GM03348 (cell line): Measurements from ENCODE around the gene ITPR1.
"Not testable (repeated sequence)": the region's sequence is repeated elsewhere in the genome, so short reads cannot be mapped to it uniquely, and the experiment has no call there.

ENCODE experiments used
- DNase-seq: peaks from one replicate; pipeline ENCODE4 v3.0.0; 2012; ENCODE audit warnings: low spot score

ITPR1 gene

DNA sequence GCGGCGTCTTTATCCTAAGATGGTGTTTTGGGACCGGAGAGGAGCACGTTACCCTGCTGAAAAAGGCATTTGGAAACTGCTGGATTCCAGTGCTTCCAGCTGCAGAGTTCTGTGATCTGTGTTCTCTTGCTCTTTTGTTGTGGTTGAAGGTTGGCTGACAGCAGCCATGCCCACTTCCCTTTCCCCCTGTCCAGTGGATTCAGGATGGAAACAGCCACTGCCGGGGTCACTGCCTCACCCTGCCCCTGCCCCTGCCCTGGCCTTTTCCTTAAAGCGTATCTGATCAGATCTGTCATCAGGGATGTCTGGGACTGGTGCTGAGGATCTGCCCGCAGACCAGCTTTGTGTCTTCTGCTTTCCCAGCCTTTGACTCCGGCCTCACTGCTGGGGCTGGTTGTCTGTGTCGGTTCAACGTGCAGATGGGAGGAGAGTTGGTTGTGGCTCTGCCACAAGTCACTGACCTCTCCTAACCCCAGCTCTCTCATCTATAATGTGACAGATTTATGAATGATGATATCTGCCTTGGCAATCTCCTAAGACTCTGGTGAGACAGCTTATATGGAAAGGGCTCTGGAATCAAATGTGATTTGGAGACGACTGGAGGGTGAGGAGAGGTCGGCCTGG, 266.7 kb downstream of the ITPR1 start:
- no peak for DNase-seq

GRCh38 chr3:4761759-4762158, 268.6 kb downstream of the ITPR1 start:
- no peak for DNase-seq

- not testable (repeated sequence) for DNase-seq
Observed at GRCh38 chr3:4762481-4763230, 269.5 kb downstream of the ITPR1 start.

DNA sequence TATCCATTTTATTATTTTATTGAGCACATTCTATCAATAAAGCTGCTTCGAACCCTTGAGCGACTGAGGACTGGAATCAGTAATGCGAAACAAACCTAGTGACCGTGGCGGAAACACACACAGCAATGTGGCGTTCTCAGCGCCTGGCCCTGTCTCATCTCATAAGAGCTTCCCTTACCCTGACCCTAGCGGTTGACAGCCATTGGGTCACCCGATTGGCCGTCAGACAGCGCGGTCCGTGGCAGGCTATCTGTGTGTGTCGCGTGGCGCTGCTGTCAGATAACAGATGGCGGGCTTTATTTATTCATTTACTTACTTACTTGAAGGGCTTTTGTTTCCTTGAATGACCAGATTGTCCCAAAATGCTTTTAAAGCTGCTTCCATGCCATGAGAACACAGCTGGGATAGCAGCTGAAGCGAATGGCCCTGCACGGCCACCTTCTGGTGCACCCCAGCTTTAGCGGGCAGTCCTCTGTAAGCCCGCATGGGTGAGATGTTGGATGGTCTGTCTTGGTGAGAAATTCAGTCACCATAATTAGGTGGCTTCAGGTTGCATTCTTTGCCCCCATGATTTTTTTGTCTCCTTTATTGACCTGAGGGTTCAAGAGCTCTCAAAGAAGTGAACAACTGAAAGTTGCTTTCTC, 270.6 kb downstream of the ITPR1 start:
- no peak for DNase-seq

- DNase-seq: no peak
Observed at GRCh38 chr3:4765212-4765611, 272.1 kb downstream of the ITPR1 start.

DNA sequence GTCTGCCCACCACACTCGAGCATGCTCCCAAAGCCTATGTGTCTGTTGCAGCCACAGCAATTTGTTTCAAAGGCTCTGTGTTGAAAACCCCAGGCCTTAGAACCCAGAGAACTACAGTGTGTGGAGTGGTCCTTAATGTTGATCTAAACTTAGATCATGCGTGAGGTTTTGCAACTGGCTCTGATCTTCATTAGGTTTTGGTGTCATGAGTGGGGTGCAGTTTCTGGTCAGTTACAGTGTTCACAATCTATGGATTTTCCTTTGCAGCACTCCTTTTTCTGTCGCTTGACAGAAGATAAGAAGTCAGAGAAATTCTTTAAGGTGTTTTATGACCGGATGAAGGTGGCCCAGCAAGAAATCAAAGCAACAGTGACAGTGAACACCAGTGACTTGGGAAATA, 273.1 kb downstream of the ITPR1 start:
- no peak for DNase-seq

DNA sequence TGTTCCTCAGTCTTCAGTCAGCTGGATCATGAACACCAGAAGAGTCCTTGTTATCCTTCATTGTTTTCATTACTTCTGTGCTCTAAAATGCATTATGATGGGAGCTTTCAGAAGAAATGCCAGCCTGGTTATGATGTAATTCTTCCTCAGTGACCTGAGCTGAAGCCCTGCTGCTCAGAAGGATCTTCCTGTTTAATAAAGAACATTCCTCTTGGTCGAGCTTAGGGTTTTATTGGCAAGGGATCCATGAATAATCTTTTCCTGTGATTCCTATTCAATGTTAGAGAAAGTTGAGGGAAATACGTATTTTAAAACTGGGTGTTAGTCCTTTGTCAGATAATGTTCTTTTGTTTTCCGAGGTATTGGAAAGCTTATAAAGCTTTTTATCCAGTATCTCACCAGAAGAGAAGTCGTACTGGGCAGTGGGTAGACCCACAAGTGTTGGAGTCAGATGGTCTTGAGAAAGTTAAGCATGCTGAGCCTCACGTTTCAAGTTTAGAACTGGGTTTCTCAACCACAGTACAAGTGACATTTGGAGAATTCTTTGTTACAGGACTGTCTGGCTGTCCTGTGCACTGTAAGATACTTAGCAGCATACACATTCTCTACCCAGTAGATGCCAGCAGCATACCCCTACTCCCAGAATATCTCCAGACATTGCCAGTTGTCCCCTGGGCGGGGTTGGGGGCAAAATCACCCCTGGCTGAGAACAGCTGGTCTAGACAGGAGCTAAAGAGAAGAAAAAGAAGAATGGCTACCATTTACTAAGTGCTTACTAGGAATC, 273.8 kb downstream of the ITPR1 start:
- no peak for DNase-seq

DNA sequence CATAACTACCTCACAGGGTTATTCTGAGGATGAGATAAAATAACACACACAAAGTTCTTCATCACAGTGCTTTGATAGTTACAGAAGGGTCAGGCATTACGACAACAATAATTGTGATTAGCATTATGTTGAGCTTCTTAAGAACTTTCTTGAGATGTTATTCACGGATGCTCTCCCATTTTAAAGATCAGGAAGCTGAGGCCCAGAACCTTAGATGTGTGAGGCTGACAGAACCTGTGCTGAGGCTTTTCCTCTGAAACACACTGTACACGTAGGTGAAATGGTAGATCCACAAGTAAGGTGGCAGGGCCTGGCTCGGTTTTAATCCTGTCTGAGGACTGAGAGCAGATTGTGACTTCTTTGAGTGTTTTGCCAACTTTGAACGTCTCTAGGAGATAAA, 274.9 kb downstream of the ITPR1 start:
- no peak for DNase-seq

DNA sequence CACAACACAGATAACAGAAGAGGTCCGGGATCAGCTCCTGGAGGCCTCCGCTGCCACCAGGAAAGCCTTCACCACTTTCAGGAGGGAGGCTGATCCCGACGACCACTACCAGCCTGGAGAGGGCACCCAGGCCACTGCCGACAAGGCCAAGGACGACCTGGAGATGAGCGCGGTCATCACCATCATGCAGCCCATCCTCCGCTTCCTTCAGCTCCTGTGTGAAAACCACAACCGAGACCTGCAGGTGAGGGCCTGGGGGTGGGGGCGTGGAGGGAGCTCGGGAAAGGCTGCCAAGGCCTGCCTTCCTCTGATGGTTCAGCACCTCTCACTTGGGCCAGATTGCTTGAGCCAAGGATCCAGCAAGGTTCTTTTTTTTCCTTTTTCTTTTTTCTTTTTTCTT, 275.4 kb downstream of the ITPR1 start:
- no peak for DNase-seq

DNA sequence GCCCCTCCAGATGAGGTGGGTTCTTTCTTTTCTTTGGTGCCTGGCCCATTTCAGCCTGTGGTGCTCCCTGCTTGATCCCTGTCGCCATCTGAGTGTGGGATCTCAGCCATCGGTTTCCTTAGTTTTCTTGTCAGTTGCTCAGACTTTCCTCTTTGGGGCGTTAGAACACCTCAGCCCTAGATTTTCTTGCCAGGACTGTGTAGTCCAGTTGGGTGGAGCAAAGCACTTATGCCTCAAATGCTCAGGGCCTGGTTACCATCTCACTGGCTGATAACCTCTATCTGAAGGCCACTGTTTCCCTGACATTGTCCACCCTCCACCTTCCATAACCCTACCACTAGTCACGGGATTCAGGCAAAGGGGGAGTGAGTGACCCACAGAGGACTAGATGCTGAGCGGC, 277.4 kb downstream of the ITPR1 start:
- DNase-seq: no peak

DNA sequence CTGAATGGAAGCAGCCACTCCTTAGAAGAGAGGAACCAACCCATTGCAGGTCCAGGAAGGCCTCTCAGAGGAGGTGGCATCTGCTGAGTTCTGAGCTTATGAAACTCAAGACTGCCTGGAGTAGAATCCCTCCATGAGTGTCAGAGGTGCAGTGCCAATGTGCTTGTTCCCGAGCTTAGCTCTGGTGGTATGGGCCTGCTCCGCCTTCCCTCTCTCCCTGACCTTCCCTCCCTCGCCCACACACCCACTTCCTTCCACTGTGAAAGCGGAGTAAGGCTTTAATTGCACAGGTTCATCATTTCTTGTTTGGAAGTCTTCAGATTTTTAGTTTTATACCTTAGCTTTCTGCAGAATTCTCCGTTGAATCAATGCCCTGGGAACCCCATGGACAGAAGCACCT, 278.1 kb downstream of the ITPR1 start:
- DNase-seq: no peak

- DNase-seq: peak; percentile 87
Observed at GRCh38 chr3:4772171-4772804, 279.1 kb downstream of the ITPR1 start.

DNA sequence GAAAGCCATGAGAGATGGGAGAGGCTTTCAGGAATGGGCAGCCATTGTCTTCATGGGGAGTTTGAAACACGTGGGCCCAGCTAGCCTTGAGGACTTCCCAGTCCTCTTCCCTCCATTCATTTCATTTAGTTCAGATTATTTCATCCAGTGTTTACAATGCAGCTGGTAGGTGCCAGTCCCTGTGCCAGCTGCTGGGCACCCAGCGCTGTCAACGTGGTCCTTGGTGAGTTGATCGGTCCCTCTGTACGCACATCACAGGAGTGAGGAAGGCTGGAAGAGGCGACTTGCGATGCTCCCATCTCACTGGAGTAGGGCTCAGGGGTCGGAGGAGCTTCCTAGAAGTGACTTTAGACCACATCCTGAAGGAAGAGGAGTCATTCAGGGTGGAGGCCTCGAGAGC, 279.7 kb downstream of the ITPR1 start:
- DNase-seq: no peak

DNA sequence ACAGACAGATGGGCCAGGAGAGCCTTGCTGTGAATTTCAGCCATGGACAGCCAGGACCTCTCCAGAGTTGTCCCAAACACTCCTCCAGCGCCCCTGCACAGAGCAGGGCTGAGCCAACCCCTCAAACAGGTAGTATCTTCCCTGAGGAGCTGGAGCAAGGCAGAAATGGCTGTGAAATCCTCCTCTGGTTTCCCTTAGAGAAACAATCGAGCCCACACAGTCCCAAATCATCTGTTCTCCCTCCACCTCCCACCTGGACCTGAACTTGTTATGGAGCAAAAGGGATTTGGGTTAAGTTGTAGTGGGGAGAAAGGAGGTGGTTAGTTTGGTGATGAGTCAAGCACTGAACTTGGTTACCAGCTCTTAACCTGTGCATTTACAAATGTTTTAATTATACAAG, 280.4 kb downstream of the ITPR1 start:
- no peak for DNase-seq

DNA sequence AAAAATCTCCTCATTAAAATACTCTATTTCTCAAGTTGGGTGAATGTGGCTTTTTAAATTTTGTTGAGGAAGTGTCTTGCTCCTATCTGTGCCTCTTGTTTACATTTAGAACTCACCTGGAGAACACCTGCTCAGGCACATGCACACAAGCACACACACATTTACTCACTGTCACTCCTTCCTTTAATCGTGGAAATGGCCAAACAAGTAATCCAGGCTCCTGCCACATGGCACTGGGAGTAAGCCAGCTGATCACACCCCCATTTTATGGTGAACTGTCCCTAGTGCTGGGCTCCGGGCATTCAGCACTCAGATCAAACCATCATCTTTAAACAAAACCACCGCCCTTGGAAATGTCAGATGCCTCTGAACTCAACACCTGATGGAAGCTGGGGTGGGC, 281.4 kb downstream of the ITPR1 start:
- DNase-seq: no peak

DNA sequence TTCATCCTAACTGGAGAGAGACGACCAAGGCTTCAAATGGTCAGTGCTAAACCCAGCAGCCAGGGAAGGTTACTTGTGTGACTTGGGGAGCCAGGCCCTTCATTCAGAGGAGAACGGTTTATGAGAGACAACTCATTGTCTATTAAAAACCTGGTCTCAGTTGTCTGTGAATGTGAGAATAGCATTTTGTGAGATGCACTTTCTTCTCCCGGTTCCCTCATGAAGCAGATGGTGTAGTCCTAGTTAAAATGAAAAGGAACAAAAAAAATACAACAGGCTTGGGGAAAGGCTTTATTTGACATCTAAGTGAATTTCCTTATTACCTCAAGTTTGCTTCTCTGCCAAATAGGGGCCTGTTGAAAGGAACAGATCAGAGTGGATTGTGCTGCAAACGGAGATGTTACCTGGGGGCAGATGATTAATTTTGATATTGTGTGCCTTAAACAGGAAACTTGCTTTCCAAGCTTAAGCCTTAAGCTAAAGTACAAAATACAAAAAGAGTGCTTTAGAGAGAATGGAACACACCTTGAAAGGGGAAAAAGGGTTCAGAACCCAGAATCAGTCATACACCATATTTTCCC, 283.3 kb downstream of the ITPR1 start:
- no peak for DNase-seq

GRCh38 chr3:4776980-4777581, 283.9 kb downstream of the ITPR1 start:
- DNase-seq: peak; percentile 37

- no peak for DNase-seq
Observed at GRCh38 chr3:4778119-4778518, 285.0 kb downstream of the ITPR1 start.

GRCh38 chr3:4778740-4779139, 285.6 kb downstream of the ITPR1 start:
- no peak for DNase-seq

- no peak for DNase-seq
Observed at GRCh38 chr3:4780545-4780957, 287.4 kb downstream of the ITPR1 start.

DNA sequence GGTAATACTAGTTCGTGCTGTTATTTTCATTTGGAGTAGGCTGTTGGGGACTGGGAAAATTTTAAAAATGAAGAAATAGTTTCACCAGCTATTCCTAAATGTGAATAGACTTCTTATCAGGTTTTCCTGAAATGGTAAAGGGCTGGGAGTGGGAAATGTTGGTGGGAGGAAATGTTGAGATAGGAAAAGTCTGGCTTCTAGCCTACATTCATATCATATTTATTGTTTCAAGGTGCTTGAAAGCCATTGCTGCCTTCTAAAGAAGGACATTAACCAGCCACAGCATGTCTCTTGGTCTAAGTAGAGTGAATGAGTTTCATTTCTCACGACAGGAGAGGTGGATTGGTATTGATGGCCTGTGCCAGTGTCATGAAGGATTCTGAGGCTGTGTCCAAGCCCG, 288.9 kb downstream of the ITPR1 start:
- DNase-seq: no peak
